Glutamatergic neuron (in vitro differentiated cells): ENCODE results near the gene TGM2. TPM values are rescaled to one million over a fixed set of nuclear protein-coding genes. Genes with fewer than 3 reads are reported as not detected.

ENCODE experiments used
- DNase-seq: peaks from one replicate; pipeline ENCODE4 v3.0.0; 2022
- H3K27ac Mint-ChIP-seq: one replicate; pipeline ENCODE4 v1.8.0; 2020; ENCODE audit warnings: mild to moderate bottlenecking, mixed read lengths, inconsistent platforms; ENCODE audit not compliant: unreplicated experiment
- H3K27me3 Mint-ChIP-seq: one replicate; pipeline ENCODE4 v1.8.0; 2020; ENCODE audit warnings: mild to moderate bottlenecking, moderate library complexity, mixed read lengths, inconsistent platforms; ENCODE audit not compliant: unreplicated experiment
- H3K36me3 Mint-ChIP-seq: one replicate; pipeline ENCODE4 v1.8.0; 2020; ENCODE audit warnings: mild to moderate bottlenecking, mixed read lengths, inconsistent platforms; ENCODE audit not compliant: unreplicated experiment
- H3K4me1 Mint-ChIP-seq: one replicate; pipeline ENCODE4 v1.8.0; 2020; ENCODE audit warnings: mild to moderate bottlenecking, low read depth, mixed read lengths, inconsistent platforms; ENCODE audit not compliant: unreplicated experiment
- H3K4me3 Mint-ChIP-seq: one replicate; pipeline ENCODE4 v1.8.0; 2020; ENCODE audit warnings: mild to moderate bottlenecking, mixed read lengths, inconsistent platforms; ENCODE audit not compliant: unreplicated experiment
- H3K9me3 Mint-ChIP-seq: one replicate; pipeline ENCODE4 v1.8.0; 2020; ENCODE audit warnings: mild to moderate bottlenecking, moderate library complexity, mixed read lengths, inconsistent platforms; ENCODE audit not compliant: unreplicated experiment
- CTCF ChIP-seq: fragments of 200-600 bp; sonication (generic); IDR thresholded peaks from one replicate; pipeline ENCODE4 v1.5.0; 2021; ENCODE audit not compliant: partially characterized antibody, unreplicated experiment
- total RNA-seq: library from RNA; stranded (reverse); fragmentation: NEBNext Ultra II Directional; extraction: Animal tissue kit (Norgen Biotek cat#: 25700); gene quantifications from one replicate; pipeline ENCODE4 v1.2.1, GENCODE V29; 2021; ENCODE audit not compliant: unreplicated experiment

Gene TGM2
- total RNA-seq, 1 donor from 2014 or later = not detected

- Mint-ChIP-seq H3K27me3 (peaks cover 1% of the 10 kb centered on the region), H3K27ac (no peak overlapping the region)
- DNase-seq = no peak
These were observed 48.5 kb downstream of the TGM2 start for GRCh38 chr20:38116409-38117165.

GRCh38 chr20:38115896-38116295, 49.2 kb downstream of the TGM2 start:
- Mint-ChIP-seq H3K36me3 (no peaks in the 10 kb centered on the region), H3K4me1 (peaks cover 2% of the 10 kb centered on the region), H3K9me3 (peaks cover 1% of the 10 kb centered on the region), H3K4me3 (no peak overlapping the region), H3K27me3 (peaks cover 1% of the 10 kb centered on the region), H3K27ac (no peak overlapping the region)
- no peak for DNase-seq
- no peak for TF ChIP-seq CTCF

More at GRCh38 chr20:38116409-38117165, 48.5 kb downstream of the TGM2 start:
- no peak for TF ChIP-seq CTCF
- Mint-ChIP-seq H3K9me3 (no peaks in the 10 kb centered on the region), H3K4me1 (peaks cover under 1% of the 10 kb centered on the region), H3K4me3 (no peak overlapping the region), H3K36me3 (no peaks in the 10 kb centered on the region)

GRCh38 chr20:38115205-38115604, 49.9 kb downstream of the TGM2 start:
- peaks cover 1% of the 10 kb centered on the region for H3K27me3 Mint-ChIP-seq
- DNase-seq = no peak

GRCh38 chr20:38114353-38114791, 50.7 kb downstream of the TGM2 start:
- no peak for DNase-seq
- peaks cover 1% of the 10 kb centered on the region for H3K9me3 Mint-ChIP-seq
- H3K4me1 Mint-ChIP-seq = peaks cover 2% of the 10 kb centered on the region
- no peak for TF ChIP-seq CTCF
- no peaks in the 10 kb centered on the region for H3K36me3 Mint-ChIP-seq
- no peak overlapping the region for H3K27ac Mint-ChIP-seq
- H3K27me3 Mint-ChIP-seq = peaks cover under 1% of the 10 kb centered on the region
- H3K4me3 Mint-ChIP-seq = no peak overlapping the region

More at GRCh38 chr20:38115205-38115604, 49.9 kb downstream of the TGM2 start:
- H3K9me3 Mint-ChIP-seq = peaks cover 1% of the 10 kb centered on the region
- no peak for TF ChIP-seq CTCF
- no peak overlapping the region for H3K4me3 Mint-ChIP-seq
- no peak overlapping the region for H3K27ac Mint-ChIP-seq
- H3K4me1 Mint-ChIP-seq = peaks cover 2% of the 10 kb centered on the region
- no peaks in the 10 kb centered on the region for H3K36me3 Mint-ChIP-seq

- no peak for TF ChIP-seq CTCF
- Mint-ChIP-seq H3K4me3 (no peak overlapping the region), H3K27ac (no peak overlapping the region), H3K9me3 (peaks cover 1% of the 10 kb centered on the region), H3K27me3 (peaks cover 2% of the 10 kb centered on the region), H3K36me3 (no peaks in the 10 kb centered on the region), H3K4me1 (peaks cover 6% of the 10 kb centered on the region)
- DNase-seq = no peak
These were observed 51.4 kb downstream of the TGM2 start for GRCh38 chr20:38113401-38114325.
